Type B pancreatic cell (in vitro differentiated cells): Measurements from ENCODE around the gene TERT. TPM values are rescaled to one million over a fixed set of nuclear protein-coding genes. Genes with fewer than 3 reads are reported as not detected.
A peak's percentile ranks its signal among the peaks of the same experiment; 100 is the strongest.

Experiments
- DNase-seq: peaks from one replicate; pipeline ENCODE4 v3.0.0; 2021; ENCODE audit warnings: mixed read lengths; ENCODE audit not compliant: unreplicated experiment; ENCODE audit errors: extremely low spot score
- H3K27ac Mint-ChIP-seq: 2 replicates; pipeline ENCODE4 v1.8.0; 2021; ENCODE audit warnings: mild to moderate bottlenecking, mixed read lengths
- H3K27me3 Mint-ChIP-seq: 2 replicates; pipeline ENCODE4 v1.8.0; 2021; ENCODE audit warnings: mixed read lengths
- H3K36me3 Mint-ChIP-seq: 2 replicates; pipeline ENCODE4 v1.8.0; 2021; ENCODE audit warnings: mixed read lengths
- H3K4me1 Mint-ChIP-seq: one replicate; pipeline ENCODE4 v1.8.0; 2021; ENCODE audit warnings: mixed read lengths; ENCODE audit not compliant: unreplicated experiment
- H3K4me3 Mint-ChIP-seq: 2 replicates; pipeline ENCODE4 v1.8.0; 2021; ENCODE audit warnings: mild to moderate bottlenecking, mixed read lengths
- H3K9me3 Mint-ChIP-seq: 2 replicates; pipeline ENCODE4 v1.8.0; 2021; ENCODE audit warnings: mixed read lengths
- total RNA-seq: library from RNA; stranded (reverse); gene quantifications from 2 replicates; pipeline ENCODE4 v1.2.1, GENCODE V29; 2021; ENCODE audit warnings: low replicate concordance
- TF ChIP-seq, protein P1 (sequence below): fragments of 200-600 bp; sonication (generic); conservative IDR thresholded peaks from 2 replicates; pipeline ENCODE4 v1.5.0; 2021; ENCODE audit warnings: antibody characterized with exemption, mild to moderate bottlenecking

TERT gene
- total RNA-seq, 1 donor from 2014 or later: 2.4 TPM

DNA sequence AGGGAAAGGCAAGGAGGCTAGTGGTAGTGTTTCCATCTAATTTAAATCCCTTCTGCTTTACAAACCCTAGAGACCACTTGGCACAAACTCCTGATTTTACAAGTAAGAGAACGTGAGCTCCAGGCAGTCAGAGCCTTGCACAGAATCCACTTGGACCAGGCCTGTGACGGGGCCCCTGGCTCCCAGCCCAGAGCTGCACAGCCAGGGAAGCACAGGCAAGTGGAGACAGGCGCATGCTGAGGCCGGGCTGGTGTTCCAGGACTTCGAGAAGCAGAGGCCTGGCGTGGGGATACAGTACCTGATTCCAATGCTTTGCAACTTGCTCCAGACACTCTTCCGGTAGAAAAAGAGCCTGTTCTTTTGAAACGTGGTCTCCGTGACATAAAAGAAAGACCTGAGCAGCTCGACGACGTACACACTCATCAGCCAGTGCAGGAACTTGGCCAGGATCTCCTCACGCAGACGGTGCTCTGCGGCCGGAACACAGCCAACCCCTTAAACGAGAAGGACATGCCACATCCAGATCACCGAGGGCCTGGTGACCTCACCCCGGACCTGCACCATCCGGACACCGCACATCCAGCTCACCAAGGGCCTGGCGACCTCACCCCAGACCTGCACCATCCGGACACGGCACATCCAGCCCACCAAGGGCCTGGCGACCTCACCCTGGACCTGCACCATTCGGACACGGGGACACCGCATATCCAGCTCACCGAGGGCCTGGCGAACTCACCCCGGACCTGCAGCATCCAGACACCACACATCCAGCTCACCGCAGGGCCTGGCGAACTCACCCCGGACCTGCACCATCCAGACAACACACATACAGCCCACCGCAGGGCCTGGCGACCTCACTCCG is 12.5 kb downstream of the TERT start:
- peak; percentile 50 for DNase-seq
- H3K36me3 Mint-ChIP-seq: no peaks in the 10 kb centered on the region
- H3K27me3 Mint-ChIP-seq: no peaks in the 10 kb centered on the region
- no peak overlapping the region for H3K27ac Mint-ChIP-seq
- TF ChIP-seq, protein P1, sequence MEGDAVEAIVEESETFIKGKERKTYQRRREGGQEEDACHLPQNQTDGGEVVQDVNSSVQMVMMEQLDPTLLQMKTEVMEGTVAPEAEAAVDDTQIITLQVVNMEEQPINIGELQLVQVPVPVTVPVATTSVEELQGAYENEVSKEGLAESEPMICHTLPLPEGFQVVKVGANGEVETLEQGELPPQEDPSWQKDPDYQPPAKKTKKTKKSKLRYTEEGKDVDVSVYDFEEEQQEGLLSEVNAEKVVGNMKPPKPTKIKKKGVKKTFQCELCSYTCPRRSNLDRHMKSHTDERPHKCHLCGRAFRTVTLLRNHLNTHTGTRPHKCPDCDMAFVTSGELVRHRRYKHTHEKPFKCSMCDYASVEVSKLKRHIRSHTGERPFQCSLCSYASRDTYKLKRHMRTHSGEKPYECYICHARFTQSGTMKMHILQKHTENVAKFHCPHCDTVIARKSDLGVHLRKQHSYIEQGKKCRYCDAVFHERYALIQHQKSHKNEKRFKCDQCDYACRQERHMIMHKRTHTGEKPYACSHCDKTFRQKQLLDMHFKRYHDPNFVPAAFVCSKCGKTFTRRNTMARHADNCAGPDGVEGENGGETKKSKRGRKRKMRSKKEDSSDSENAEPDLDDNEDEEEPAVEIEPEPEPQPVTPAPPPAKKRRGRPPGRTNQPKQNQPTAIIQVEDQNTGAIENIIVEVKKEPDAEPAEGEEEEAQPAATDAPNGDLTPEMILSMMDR: no peak
- H3K4me3 Mint-ChIP-seq: no peak overlapping the region
- no peaks in the 10 kb centered on the region for H3K9me3 Mint-ChIP-seq
- H3K4me1 Mint-ChIP-seq: no peaks in the 10 kb centered on the region

DNA sequence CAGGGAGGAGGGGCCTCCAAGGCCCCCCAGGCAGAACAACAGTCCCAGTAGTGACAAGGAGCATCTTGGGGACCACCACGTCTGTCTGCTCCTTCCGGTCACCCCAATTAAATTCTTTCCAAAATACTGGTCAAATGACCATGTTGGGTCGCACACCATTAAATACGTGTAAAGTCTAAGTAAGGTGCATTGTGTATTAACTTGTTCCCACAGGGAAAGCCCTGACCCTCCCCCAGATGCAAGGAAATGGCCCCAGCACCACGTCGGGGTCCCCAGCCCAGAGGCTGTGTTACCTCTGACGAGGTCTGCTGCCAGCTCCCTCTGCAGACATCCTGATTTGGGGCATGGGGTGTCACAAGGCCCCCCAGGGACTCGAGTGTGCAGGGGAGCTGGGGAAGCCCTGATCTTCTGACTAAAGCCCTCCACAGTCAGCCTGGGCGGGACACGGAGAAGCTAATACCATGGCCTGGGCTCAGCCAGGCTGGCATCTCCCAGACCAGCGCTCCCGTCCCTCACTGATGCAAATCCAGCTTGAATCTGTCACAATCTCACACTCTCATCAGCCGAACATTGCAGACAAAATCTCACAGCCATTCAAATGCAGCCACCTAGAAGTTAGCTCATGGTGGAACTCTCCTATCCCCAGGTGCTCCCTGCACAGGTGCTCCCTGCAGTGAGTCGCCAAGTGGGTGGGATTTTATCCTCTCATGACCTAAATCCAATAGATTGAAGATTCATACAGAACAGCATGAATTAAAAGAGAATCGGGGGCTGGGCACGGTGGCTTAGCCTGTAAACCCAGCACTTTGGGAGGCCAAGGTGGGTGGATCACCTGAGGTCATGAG is 13.6 kb downstream of the TERT start:
- H3K4me3 Mint-ChIP-seq: no peak overlapping the region
- no peak for DNase-seq
- TF ChIP-seq, protein P1: no peak
- H3K9me3 Mint-ChIP-seq: no peaks in the 10 kb centered on the region
- H3K27ac Mint-ChIP-seq: no peak overlapping the region
- H3K27me3 Mint-ChIP-seq: no peaks in the 10 kb centered on the region
- no peaks in the 10 kb centered on the region for H3K36me3 Mint-ChIP-seq
- H3K4me1 Mint-ChIP-seq: no peaks in the 10 kb centered on the region

DNA sequence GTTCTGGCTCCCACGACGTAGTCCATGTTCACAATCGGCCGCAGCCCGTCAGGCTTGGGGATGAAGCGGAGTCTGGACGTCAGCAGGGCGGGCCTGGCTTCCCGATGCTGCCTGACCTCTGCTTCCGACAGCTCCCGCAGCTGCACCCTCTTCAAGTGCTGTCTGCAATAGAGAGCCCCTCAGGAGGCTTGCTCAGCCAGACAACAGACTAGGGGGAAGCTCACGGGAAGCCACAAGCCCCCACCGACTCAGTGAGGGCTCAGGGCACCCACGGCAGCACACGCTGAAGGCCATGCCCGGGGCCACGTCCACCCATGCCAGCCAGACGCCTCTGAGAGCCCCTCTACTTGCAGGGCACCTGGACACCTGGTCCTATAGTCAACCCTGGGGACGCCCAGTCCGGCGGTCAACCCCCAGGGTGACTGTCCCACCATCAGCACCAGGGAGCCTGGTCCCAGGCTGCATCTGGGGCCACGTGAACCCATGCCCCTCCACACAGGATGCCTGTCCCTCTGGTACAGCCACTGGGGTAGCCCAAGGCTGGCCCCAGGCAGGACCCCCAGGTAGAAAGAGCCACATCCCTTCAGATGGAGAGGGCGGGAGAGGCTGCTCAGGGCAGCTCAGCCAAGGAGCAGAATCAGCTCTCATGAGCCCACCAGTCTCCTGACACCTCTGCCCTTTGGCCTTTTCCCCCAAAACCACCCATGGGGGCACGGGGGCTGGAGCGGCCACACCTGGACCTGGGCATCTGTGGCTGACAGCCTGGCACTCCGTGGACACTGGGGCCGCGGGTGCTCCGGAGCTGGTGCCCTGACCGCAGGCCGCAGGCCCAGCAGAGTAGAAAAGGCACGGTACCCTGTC is 14.5 kb downstream of the TERT start:
- TF ChIP-seq, protein P1: no peak
- Mint-ChIP-seq H3K27me3 (no peaks in the 10 kb centered on the region), H3K36me3 (no peaks in the 10 kb centered on the region), H3K4me1 (no peaks in the 10 kb centered on the region), H3K9me3 (no peaks in the 10 kb centered on the region), H3K4me3 (no peak overlapping the region), H3K27ac (no peak overlapping the region)
- no peak for DNase-seq

DNA sequence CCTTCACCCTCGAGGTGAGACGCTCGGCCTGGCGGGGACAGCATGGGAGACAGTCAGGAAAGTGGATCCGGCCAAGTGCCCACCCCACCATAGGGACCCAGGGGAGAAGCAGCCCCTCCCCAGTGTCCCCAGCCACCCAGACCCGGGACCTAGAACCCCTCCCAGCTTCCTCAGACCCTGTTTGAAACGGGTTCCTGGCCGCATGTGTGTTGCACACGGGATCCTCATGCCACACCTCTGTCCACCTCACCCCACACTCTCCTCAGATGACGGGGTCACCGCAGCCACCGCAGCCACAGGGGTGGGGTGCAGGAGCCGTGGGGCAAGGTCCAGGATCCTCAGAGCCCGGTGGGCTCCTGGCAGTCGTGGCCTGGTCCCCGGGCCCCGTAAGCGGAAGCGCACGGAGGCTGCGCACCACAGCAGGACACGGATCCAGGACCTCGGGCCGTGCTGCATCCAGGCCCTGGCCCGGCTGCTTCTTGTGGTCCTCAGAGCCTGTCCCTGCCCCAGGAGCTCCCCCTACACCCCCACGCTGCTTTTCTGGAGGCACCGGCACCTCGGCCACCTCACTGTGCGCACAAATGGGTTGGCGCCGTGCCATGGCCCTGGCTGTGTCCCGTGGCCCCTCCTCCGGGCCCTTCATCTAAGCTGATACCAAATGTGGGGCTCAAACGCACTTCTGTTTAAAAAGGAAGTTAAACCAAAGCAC is 15.3 kb downstream of the TERT start:
- DNase-seq: no peak
- Mint-ChIP-seq H3K27me3 (no peaks in the 10 kb centered on the region), H3K9me3 (no peaks in the 10 kb centered on the region), H3K27ac (no peak overlapping the region), H3K4me3 (no peak overlapping the region), H3K36me3 (no peaks in the 10 kb centered on the region), H3K4me1 (no peaks in the 10 kb centered on the region)
- TF ChIP-seq, protein P1: no peak
